Fibroblast of skin of left quadriceps (primary cell): ENCODE data around the gene STRBP.
"Not testable (repeated sequence)": the region's sequence is repeated elsewhere in the genome, so short reads cannot be mapped to it uniquely, and the experiment has no call there.

Experiments
- DNase-seq, 2 experiments: peaks; one replicate each; pipeline ENCODE4 v3.0.0-alpha.2; 2013; ENCODE audit warnings: low read depth in 2 of 2

The STRBP gene

DNA sequence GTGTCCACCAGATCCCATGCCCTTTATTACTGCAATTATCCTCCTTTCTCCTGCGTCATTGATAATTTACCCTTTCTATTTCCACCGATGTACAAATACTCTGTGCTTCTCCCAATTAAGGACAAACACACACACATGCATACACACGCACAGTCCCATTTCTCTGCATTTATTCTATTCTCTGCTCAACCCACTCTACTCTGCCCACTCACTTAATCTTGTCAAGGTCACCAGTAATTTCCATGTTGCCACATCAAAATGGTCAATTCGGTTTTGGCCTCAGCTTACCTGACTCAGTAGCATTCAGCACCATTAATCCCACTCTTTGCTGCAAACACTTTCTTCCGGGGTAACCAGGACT, 14.6 kb upstream of the STRBP start:
- DNase-seq, result no peak

DNA sequence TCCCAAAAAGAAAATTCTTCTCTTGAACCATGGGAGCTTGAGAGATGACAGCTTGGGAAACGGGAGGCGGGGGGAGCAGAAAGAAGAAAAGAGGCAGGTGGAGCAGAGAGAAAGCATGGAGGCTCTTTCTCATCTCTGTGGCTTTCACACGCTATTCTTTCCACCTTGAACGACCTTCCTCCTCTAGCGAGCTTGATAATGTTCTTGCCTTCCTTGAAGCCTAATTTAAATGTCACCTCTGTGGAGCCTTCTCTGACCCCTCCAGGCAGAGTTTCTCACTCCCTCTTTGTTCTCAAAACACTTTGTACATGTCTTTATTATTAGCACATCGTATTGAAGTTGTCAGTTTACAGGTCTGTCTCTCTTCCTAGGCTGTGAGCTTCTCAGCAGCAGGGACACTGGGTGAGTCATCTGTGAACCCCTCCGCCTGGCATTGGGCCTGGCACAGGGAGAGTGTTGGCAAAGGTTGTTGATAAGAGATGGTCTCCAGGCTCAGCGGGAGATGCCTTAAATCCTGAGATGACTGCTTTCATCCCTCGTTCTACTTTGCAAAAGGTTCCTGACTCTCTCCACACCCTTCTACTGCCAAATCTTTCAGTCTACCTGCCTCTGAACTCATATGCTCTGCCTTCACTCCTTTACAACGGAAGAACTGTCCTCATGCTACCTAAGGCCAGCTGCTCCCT, 14.1 kb upstream of the STRBP start:
- no peak for DNase-seq

DNA sequence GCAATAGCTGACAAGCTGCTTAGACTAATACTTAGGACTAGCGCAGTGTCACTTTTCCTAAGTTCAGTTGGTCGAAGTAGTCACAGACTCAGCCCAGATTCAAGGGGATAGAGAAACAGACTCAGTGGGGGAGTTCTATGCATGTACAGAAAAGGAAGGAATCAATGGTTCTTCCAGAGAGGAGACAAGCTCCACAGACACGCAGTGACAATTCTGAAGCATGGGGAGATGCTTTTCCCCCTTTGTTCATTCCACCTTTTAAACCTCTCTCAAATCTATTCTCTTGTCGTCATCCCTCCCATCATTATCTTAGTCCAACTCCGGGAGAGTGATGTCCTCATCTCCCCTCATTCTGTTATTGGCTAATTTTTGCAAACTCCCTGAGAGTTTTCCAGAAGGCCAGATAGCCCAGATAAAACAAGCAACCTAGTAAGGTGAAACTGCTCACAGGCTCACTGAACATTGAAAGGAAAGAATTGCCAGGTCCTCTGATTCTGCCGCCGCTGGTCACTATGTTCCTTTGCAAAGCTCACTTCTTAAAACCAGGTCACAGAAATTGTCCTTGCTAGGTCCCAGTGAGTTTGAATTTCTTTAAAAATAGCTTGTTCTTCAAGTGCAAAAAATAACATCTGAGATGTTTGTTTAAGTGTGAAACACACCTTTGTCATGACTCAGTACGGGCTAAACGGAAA, 13.4 kb upstream of the STRBP start:
- no peak for DNase-seq

DNA sequence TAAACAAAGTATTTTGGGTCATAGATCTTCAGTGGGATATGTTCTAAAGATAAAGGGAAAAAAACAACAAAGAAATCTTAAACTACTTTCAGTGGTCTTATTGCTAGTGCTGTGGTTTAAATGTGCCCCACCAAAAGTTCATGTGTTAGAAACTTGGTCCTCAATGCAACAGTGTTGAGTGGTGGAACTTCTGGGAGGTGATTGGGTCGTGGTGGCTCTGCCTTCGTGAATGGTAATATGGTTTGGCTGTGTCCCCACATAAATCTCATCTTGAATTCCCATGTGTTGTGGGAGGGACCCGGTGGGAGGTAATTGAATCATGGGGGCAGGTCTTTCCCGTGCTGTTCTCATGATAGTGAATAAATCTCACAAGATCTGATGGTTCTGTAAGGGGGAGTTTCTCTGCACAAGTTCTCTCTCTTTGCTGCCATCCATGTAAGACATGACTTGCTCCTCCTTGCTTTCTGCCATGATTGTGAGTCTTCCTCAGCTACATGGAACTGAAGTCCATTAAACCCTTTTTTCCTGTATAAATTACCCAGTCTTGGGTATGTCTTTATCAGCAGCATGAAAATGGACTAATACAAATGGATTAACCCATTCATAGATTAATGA, 10.6 kb upstream of the STRBP start:
- DNase-seq, result not testable (repeated sequence)

DNA sequence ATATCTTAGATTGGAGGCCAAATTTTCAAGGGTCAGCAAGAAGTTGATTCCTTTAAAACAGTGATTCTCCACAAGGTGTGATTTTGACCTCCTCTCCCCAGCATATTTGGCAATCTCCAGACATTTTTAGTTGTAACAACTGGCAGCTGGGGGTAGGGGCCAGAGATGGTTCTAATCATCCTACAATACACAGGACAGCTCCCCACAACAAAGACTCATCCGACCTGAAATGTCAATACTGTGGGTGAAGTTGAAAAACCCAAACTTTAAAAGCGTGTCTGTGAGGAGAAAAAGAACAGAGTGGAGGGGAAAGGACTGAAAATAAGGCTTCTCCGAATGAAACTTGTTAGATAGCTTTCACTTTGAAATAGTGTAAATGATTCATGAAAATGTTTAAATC, 10.0 kb upstream of the STRBP start:
- no peak for DNase-seq

DNA sequence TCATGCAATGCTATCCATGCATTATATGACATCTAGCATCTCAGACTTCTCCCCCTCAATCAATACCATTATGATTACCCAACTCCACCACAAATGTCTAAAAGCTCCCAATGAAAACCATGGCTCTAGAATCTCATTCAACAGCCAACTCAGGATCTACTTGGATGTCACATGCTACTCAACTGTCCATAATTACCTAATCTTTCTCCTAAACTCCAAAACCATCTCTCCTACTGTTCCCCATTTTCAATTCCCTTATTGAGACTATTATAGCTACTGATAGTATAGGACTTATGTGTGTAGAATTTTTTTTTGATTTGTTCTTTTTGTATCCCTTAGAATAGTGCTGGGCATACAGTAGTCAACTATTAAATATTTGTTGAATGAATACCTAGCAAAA, 8.2 kb upstream of the STRBP start:
- no peak for DNase-seq

DNA sequence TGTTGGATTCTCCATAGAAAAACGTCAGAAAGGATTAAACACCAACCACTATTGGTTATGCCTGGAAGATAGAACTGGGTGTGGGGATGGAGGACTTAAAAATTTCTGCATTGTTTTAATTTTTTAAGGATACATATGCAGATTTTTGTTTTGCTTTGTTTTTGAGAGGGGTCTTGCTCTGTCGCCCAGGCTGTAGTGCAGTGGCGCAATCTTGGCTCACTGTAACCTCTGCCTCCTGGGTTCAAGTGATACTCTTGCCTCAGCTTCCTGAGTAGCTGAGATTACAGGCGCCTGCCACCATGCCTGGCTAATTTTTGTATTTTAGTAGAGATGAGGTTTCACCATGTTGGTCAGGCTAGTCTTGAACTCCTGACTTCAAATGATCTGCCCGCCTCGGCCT, 2.7 kb upstream of the STRBP start:
- not testable (repeated sequence) for DNase-seq

DNA sequence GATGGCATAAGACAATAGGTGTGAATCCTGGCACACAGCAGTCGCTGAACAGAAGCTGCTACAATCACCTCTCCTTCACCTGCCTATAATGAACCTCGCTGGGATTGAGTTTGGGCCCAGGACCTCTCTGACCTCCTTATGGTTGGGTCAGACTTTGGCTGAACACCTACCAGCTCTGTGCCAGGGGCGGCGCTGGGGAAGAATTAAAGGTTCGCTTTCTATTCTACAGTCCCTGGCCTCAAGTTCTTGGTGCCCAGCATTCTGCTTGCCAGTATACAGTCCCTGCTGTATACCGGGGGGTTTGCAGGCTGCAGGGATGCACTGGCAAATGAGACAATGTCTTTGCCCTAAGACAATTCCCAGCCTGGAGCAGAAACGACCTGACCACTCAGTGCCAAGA, 895 bp upstream of the STRBP start:
- no peak for DNase-seq

DNA sequence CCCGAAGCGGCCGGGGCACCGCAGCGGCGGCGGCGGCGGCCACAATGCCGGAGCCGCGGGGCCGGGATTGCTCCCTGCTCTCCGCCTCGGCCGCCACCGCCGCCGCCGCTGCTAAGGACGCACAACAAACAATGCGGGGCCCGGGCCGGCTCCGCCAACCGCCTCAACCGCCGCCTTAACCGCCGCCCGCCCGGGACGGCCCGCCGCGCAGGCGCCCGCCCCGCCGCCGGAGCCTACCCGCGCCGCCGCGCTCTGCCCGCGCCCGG, 254 bp downstream of the STRBP start:
- no peak for DNase-seq

DNA sequence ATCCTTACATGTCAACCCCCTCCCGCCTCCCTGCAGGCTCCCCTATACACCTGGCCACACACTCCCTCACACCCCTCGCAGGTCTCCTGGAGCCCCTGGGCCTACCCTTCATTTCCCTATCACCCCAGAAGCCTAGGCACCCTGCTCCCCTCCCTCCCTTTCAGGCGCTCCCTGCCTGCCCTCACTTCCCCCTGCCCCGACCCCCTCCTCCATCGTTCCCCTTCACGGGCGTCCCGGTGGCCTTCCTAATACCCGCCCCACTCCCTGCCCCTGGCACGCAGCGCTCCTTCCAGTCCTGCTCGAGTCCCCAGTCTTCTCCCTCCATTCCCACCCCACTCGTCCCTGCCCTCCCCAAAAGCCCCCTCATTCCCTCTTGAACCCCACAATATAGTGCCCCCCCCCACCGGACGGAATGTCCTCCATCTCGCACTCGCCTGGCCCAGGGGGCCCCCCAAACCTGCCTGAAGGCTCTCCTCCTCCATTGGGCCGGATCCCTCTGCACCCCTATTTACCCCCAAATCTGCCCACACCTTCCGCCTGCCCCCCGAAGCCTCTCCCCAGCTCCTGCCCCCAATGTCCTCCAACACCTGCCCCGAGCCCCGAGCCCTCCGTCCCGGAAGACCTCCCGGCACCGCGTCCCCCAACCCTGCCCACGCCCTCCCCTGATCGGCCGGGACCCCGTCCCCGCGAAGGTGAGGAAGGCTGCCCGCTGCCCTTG, 746 bp downstream of the STRBP start:
- no peak for DNase-seq

DNA sequence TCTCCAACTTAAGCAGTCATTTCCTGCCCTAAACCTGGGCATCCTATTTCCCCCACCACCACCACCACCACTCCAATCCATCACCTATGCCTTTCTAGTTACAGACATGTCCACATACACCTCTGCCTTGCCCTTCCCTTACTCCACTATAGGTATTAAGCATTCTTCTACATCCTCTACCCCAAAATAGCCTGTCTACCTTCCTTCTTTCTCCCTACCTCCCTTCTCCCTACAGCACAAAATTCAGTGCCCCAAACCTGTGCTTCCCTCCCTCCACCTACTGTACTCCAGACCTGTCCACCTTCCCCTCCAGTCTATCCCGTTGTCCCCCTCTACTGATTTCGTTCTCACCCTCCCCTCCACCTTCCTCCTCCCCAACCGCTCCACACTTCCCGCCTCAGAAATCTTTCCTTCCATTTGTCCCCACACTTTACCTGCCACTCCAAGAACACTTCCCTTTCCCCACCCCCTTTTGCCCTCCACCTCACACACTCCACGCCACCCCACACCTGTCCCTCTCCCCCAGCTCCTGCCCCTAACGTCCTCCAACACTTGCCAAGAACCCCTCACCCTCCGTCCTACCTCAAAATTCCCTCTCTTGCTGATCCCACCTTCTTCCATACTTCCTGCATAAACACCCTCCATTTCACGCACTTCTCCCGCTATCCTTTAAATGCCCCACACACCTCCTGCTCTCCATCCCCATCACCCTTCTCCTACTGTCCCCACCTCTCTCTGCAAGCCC, 1.6 kb downstream of the STRBP start:
- DNase-seq, result no peak

DNA sequence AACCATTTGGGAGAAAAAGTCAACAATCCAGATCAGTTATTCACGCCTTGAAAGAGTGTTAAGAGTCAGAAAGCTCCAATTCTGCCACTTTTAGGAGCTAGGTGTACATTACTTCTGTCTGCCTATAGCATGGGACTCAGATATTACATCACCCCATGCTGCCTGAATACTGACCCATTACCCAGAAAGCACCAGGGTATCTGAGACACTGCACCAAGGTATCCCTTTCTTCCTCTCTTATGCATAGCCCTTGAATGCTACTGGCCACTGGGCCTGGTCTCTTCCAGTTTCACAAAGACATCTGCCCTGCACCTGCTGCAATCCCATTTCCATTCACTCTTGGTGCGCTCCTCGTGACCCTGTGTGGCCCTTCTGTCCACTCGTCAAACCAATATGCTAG, 2.6 kb downstream of the STRBP start:
- DNase-seq, result no peak

DNA sequence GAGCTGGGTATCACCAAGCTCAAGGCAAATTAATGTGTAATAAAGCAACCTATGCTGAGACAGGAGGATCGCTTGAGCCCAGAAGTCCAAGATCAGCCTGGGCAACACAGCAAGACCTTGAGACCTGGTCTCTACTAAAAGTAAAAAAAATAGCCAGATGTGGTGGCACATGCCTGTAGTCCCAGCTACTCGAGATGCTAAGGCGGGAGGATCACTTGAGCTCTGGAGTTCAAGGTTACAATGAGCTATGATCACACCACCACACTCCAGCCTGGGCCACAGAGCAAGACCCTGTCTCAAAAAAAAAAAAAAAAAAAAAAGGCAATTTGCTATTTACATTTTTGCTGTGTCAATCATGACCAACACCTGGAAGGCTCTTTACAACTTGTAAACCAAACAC, 5.2 kb downstream of the STRBP start:
- DNase-seq, result no peak

DNA sequence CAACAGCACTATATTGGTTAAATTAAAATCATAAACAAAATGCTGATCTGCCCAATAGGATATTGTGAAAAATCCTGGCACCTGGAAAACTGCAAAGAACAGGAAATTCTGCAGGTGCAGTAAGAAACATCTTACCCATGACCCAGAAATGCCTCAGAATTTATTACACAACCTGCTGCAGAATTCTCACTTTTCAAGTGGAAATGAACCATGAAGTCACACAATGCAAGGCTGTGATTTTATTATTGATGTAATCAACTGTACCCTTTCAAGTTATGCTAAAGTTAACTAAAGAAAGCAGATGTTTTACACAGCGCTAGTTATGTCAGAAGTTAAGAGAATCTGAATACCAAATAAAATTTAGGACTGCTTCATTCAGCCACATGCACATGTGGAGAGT, 6.0 kb downstream of the STRBP start:
- DNase-seq, result no peak

DNA sequence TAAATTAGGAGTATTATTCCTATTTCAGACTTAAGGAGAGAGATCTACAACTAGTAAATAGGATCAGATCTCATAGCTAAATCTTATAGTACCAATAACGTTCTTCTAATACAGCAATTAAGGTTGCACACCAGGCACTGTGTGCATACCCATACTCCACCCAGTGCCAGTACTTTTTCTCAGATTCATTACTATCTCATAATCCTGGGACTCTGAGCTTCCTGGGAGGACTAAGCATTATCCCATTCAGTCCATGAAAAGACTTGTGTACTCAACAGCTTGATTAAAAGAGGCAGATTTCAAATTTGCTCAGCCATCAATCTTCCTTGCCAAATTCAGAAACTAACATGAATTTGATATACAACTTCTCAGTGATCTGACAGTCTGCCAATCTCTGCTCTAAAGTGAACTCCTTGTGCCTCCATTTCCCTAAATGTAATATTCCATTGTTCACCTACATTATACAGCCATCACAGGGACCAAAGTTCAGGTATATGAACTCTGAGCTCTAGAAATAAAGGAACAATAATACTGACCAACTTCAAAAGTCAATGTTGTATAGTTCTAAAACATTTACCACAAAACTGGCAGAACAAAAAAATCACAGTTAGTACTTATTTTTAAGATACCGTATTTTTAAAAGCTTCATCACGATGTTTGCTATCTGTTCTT, 7.2 kb downstream of the STRBP start:
- no peak for DNase-seq

DNA sequence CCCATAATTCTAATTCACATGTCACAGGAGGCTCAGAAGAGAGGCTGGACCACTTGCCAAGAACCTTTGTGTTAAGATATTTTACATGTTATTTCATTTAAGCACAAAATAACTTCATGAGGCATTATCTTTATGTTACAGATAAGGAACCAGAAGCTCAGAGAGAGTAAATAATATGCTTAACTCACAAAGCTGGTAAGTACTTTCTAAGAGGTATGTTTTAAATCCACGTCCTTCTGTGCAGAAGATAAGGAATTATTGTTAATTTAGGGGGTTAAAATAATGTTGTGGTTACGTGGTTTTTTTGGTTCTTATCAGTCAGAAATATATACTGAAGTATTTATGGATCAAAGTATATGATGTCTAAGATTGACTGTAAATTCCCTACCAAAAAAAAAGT, 8.0 kb downstream of the STRBP start:
- DNase-seq, result no peak

DNA sequence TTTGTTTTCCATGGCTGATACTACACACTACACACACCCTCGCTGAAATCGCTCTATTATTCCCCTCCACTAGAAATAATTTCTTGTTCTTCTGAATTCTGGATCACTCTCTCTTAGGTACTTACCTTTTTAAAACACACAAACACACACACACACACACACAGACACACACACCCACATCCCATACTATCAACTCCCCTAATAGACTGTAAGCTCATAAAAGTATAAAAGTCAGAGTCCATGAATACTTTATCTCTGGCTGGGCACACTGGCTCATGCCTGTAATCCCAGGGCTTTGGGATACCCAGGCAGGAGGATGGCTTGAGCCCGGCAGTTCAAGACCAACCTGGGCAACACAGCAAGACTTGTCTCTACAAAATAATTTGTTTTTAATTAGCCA, 11.1 kb downstream of the STRBP start:
- no peak for DNase-seq

DNA sequence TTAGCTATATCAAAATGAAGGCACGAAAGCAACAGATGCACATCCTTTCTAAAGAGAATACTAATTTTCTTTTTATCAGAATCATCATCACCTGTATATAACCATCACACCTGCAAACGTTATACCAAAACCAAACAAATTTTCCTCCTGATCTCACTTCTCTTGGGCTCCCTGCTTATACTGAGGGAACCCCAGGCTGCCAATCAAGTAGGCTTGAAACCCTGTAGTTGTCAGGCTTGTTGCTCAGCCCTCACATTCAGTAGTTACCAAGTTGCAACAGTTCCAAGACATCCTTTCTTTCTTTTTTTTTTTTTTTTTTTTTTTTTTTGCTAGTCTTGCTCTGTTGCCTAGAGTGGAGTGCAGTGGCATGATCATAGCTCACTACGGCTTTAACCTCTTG, 12.7 kb downstream of the STRBP start:
- no peak for DNase-seq

DNA sequence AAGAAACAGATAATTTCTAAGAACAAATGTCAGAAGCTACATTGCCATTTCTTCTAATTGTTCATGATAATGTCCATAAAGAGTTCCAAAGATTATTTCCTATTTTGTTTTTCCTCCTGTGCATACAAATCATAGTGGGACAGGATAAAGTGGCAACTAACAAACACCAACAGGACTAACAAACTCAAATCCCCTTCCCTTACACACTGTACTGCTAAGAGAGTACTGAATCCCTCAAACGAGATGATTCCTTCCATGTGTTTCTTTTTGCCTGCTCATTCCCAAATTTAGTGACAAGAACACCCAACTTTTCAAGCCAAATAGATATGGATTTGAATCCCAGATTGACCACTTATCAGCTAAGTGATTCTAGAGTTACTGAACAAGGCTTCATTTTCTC, 15.2 kb downstream of the STRBP start:
- no peak for DNase-seq

DNA sequence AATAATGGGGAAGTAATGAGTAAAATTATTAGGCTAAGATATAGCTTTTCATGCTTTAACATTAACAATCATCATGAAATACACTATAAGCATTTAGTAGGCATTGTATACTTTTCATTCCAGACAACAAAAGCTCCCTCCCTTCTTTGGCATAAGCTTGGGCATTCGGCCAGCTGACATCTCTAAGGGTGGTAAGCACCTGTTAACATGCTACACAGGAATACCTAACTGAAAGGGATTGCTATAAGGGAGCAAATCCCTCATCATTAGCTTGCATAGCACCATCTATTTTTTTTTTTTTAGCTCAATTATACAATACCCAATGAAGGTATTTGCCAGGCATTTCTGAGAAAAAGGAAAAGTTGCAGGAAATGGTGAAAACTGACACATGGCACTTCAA, 16.6 kb downstream of the STRBP start:
- DNase-seq, result no peak

DNA sequence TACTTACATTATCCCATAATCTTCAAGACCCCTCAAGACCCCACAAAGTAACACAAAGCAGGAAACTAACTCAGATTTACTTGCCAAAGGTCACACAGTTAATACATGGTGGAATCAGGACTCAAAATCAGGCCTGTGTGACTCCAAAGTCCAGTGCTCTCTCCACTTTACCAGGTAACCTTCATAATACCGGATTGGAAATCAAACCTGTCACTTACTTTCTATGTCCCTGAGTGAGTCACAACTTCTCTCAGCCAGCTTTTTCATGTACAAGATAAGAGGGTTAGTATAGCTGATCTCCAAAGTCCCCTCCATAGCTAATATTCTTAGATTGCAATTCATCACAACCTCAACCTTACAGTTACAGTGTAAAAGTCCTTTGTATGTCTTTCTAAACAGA, 17.1 kb downstream of the STRBP start:
- no peak for DNase-seq

DNA sequence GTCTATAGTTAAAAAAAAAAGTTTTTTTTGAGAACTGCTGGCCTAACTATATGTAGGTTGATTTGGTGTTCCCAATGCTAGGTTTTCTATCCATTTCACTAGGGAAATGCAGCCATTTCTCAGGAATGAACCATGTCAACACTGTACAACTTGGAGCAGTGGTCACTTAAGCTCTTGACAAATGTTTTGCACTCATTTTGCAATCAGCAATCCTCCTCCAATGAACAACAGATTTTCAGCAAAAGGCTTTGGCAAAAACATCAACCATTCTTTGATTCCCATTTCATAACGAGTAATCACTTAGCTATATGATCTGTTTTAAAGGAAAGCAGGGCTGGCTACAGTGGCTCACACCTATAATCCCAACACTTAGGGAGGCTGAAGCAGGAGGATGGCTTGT, 17.9 kb downstream of the STRBP start:
- no peak for DNase-seq
